Erythroblast (primary cell): Measurements from ENCODE around the gene ZC3H12A.

Experiments
- GATA1 ChIP-seq: IDR thresholded peaks from 2 replicates; pipeline ENCODE4 v1.6.1; 2011; ENCODE audit warnings: low read depth, mild to moderate bottlenecking, control low read depth, low read length, moderate library complexity
- POLR2A ChIP-seq: IDR thresholded peaks from 2 replicates; pipeline ENCODE4 v1.6.1; 2011; ENCODE audit warnings: mild to moderate bottlenecking, low read length

GRCh38 chr1:37493336-37494098 is 19.1 kb downstream of the ZC3H12A start:
- no peak for TF ChIP-seq POLR2A
- TF ChIP-seq GATA1 = no peak
